ENCODE data around the gene OLFML1.

- TF ChIP-seq CTCF (IDR thresholded peaks at IDR 0.05 in 4 of 5, conservative IDR thresholded peaks at IDR 0.05 in 1 of 5) (no peak), POLR2A (IDR thresholded peaks at IDR 0.05) (no peak)
These were observed 14.2 kb upstream of the OLFML1 start for GRCh38 chr11:7471071-7471470.

Data from gastrocnemius medialis (tissue), 4 donors.